Left cardiac atrium (tissue), 4 donors: ENCODE data around the gene NKRF. TPM values are rescaled to one million over a fixed set of nuclear protein-coding genes. Genes with fewer than 3 reads are reported as not detected.

Experiments
- ATAC-seq, 2 donors: fragments of 200-7000 bp; cut with Tn5 transposase; one replicate each; pipeline ENCODE4 v1.9.1; 2020; ENCODE audit warnings: mild to moderate bottlenecking in 2 of 2, moderate library complexity in 2 of 2
- DNase-seq: peaks from one replicate; pipeline ENCODE4 v3.0.0-alpha.2; 2020
- intact Hi-C, 2 donors: fragments of 100-400 bp; cut with DNase I; formaldehyde crosslinking; loops; one replicate each; pipeline versions ENCODE4 v1.14.1 to v1.15.1; 2022 to 2023
- total RNA-seq, 2 donors: library from RNA; stranded (reverse); fragmentation: NEBNext Ultra II Directional; extraction: Animal tissue kit (Norgen Biotek cat#: 25700); gene quantifications; one replicate each; pipeline ENCODE4 v1.2.1, GENCODE V29; 2021
- donor health status: DM: no; HTN: yes; CAD: no.
- donor health status: DM: no; HTN: yes; CAD: no; lungs with severe emphysema.
- donor health status: DM: yes; HTN: yes; CAD: no.
- donor health status: Dilated cardiomyopathy.

Gene NKRF
- total RNA-seq, 2 donors from 2014 or later = 4.0 to 6.1 TPM

- peak in 1 of 2 donors; percentile 57 for ATAC-seq
- DNase-seq = no peak
Measured at GRCh38 chrX:119618439-119618838, 12.2 kb upstream of the NKRF start.

GRCh38 chrX:119617517-119618164 lies 11.4 kb upstream of the NKRF start:
- intact Hi-C loops = loop anchor here in 1 of 2 donors (10.0 kb wide), 1 partner anchor 107 kb away; no protein-coding TSS in a partner anchor
- DNase-seq (no peak), ATAC-seq (no peak)

More at GRCh38 chrX:119618439-119618838, 12.2 kb upstream of the NKRF start:
- intact Hi-C loops = loop anchor here in 1 of 2 donors (10.0 kb wide), 1 partner anchor 106 kb away; no protein-coding TSS in a partner anchor

- ATAC-seq (no peak), DNase-seq (no peak)
- intact Hi-C loops = loop anchor here in 1 of 2 donors (10.0 kb wide), 1 partner anchor 110 kb away; no protein-coding TSS in a partner anchor
Measured at GRCh38 chrX:119614776-119615175, 8.6 kb upstream of the NKRF start.

GRCh38 chrX:119607018-119607389 lies 780 bp upstream of the NKRF start:
- intact Hi-C loops = loop anchor here in 1 of 2 donors (5.0 to 10.0 kb wide), 2 partner anchors 92 to 125 kb away; no protein-coding TSS in a partner anchor
- DNase-seq (no peak), ATAC-seq (no peak)

GRCh38 chrX:119605464-119606279 lies 552 bp downstream of the NKRF start:
- intact Hi-C loops = loop anchor here in 1 of 2 donors (5.0 to 10.0 kb wide), 2 partner anchors 91 to 127 kb away; no protein-coding TSS in a partner anchor
- ATAC-seq (peak; percentile 72 to 84), DNase-seq (peak; percentile 48)

GRCh38 chrX:119604766-119605463 lies 1.3 kb downstream of the NKRF start:
- DNase-seq (no peak), ATAC-seq (no peak)
- intact Hi-C loops = loop anchor here in 1 of 2 donors (5.0 to 10.0 kb wide), 2 partner anchors 90 to 127 kb away; no protein-coding TSS in a partner anchor

- intact Hi-C loops = loop anchor here in 1 of 2 donors (10.0 kb wide), 1 partner anchor 88 kb away; no protein-coding TSS in a partner anchor
- DNase-seq = no peak
- no peak for ATAC-seq
Measured at GRCh38 chrX:119602701-119603255, 3.4 kb downstream of the NKRF start.

- intact Hi-C loops = no loop called here
- ATAC-seq (no peak), DNase-seq (no peak)
Measured at GRCh38 chrX:119589810-119590209, 16.4 kb downstream of the NKRF start.

- ATAC-seq (peak in 1 of 2 donors; percentile 65), DNase-seq (no peak)
- intact Hi-C loops = no loop called here
Measured at GRCh38 chrX:119583431-119584059, 22.7 kb downstream of the NKRF start.

GRCh38 chrX:119579414-119579813 lies 26.8 kb downstream of the NKRF start:
- intact Hi-C loops = no loop called here
- ATAC-seq (no peak), DNase-seq (no peak)

- ATAC-seq (peak; percentile 93 to 97), DNase-seq (peak; percentile 92)
- intact Hi-C loops = no loop called here
Measured at GRCh38 chrX:119574394-119575266, 31.6 kb downstream of the NKRF start, which contains the start of gene UBE2A. UBE2A (plus strand) TSS chrX:119574563; CDS start chrX:119574712, 149 bp downstream.

- ATAC-seq (peak; percentile 27 to 33), DNase-seq (peak; percentile 30)
- intact Hi-C loops = loop anchor here in 1 of 2 donors (2.0 kb wide), 1 partner anchor 59 kb away; no protein-coding TSS in a partner anchor
Measured at GRCh38 chrX:119573840-119574393, 32.3 kb downstream of the NKRF start.

- DNase-seq = no peak
- intact Hi-C loops = loop anchor here in 1 of 2 donors (2.0 kb wide), 1 partner anchor 58 kb away; no protein-coding TSS in a partner anchor
- ATAC-seq = no peak
Measured at GRCh38 chrX:119573222-119573621, 33.0 kb downstream of the NKRF start.

- intact Hi-C loops = no loop called here
- no peak for ATAC-seq
Measured at GRCh38 chrX:119570351-119570835, 35.8 kb downstream of the NKRF start.

GRCh38 chrX:119565107-119565663 lies 41.0 kb downstream of the NKRF start, which contains the start of gene STEEP1:
STEEP1 (minus strand) TSS chrX:119565409; CDS start chrX:119565355, 54 bp downstream.
- ATAC-seq (peak; percentile 98 to 99), DNase-seq (peak; percentile 91)
- intact Hi-C loops = loop anchor here in 1 of 2 donors (10.0 kb wide), 1 partner anchor 100 kb away; the partner anchor contains the start of gene SLC25A5

More at GRCh38 chrX:119570351-119570835, 35.8 kb downstream of the NKRF start:
- DNase-seq = no peak

- ATAC-seq = no peak
- intact Hi-C loops = no loop called here
- DNase-seq = no peak
Measured at GRCh38 chrX:119552508-119552907, 53.7 kb downstream of the NKRF start.
